GM12892 (cell line): ENCODE results near the gene SFXN4.

ENCODE experiments used
- DNase-seq: peaks from one replicate; pipeline ENCODE4 v3.0.0; 2011; ENCODE audit not compliant: insufficient read length
- FAIRE-seq: peaks from 2 replicates; lab custom pipeline; 2011; peaks lifted over from hg19 to GRCh38; lab: Jason Lieb, UNC
- POLR2A ChIP-seq: IDR thresholded peaks from 2 replicates; pipeline ENCODE4 v1.6.1; 2011; ENCODE audit warnings: low read depth, low read length, control low read depth
- POLR2AphosphoS5 ChIP-seq: IDR thresholded peaks from 2 replicates; pipeline ENCODE4 v1.6.1; 2011; ENCODE audit warnings: low read depth, low read length, control low read depth
- TAF1 ChIP-seq: IDR thresholded peaks from 2 replicates; pipeline ENCODE4 v1.6.1; 2011; ENCODE audit warnings: low read depth, mild to moderate bottlenecking, control low read depth, low read length, borderline replicate concordance

SFXN4 gene

DNA sequence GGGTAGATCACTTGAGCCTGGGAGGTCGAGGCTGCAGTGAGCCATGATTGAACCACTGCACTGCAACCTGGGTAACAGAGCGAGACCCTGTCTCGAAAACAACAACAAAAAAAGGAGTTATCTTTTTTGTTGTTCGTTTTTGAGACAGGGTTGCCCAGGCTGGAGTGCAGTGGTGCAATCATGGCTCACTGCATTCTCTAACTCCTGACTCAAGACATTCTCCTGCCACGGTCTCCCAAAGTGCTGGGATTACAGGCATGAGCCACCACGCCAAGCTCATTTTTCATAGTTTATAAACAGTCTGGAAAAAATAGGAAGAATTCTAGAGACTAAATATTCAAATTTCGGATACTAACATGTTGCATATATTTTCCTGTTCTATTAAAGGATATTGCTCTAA, 29.4 kb downstream of the SFXN4 start:
- FAIRE-seq (no peak), DNase-seq (no peak)
- TF ChIP-seq POLR2AphosphoS5 (no peak), TAF1 (no peak), POLR2A (no peak)

DNA sequence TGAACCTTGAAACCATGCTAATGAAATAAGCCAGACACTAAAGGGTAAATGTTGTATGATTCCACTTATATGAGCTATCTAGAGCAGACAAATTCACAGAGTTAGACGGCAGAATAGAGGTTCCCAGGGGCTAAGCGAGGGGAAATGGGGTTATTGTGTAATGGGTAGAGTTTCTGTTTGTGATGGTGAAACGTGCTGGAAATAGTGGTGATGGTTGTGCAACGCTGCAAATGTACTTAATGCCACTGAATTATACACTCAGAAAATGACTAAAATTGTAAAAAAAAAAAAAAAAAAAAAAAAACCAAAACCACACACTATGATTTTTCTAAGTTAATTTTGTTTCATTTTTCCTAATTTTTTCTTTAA, 30.0 kb downstream of the SFXN4 start:
- DNase-seq (no peak), FAIRE-seq (peak; percentile 38)
- TF ChIP-seq POLR2AphosphoS5 = no peak
- TF ChIP-seq POLR2A = no peak
- no peak for TF ChIP-seq TAF1

- DNase-seq (no peak), FAIRE-seq (peak; percentile 30)
- TF ChIP-seq POLR2A (no peak), POLR2AphosphoS5 (no peak), TAF1 (no peak)
Observed at GRCh38 chr10:119133949-119134348, 31.6 kb downstream of the SFXN4 start.

DNA sequence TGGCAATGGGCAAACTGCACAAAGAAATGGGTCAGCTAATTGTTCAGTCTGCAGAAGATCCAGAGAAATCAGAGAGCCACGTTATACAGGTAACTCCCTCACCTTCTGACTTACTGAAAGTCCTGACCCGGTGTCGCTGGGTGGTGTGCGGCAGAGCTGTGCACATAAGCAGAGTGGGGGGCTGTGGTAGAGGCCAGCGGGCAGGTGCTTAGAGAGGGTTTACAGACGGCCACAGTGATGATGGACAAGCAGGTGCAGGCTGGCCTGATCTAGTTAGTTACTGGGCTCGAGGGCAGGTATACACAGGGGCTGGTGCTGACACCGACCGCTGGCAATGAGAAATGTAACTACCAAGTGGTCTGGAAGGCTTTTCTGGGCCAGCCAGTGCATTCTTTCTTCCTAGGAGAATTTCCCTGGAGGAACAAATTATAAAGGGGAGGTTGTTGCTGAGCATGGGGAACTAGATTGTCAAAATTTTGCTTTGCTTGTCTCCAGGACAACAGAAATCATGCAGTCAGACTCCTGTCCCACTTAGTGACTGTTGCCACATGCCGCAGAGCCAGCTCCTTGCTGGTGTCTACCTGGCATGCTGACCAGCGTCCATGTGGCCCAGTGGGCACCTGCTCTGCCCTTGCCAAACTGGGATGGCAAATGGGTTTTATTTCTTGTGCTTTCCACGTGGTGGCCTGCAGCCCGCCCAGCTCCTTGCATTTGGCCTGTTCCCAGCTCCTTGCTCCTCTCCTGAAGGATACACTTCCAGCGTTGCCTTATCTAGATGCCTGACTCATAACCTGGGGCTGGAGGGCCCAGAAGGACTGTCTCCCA, 32.8 kb downstream of the SFXN4 start:
- DNase-seq (no peak), FAIRE-seq (no peak)
- TF ChIP-seq POLR2A = no peak
- no peak for TF ChIP-seq POLR2AphosphoS5

DNA sequence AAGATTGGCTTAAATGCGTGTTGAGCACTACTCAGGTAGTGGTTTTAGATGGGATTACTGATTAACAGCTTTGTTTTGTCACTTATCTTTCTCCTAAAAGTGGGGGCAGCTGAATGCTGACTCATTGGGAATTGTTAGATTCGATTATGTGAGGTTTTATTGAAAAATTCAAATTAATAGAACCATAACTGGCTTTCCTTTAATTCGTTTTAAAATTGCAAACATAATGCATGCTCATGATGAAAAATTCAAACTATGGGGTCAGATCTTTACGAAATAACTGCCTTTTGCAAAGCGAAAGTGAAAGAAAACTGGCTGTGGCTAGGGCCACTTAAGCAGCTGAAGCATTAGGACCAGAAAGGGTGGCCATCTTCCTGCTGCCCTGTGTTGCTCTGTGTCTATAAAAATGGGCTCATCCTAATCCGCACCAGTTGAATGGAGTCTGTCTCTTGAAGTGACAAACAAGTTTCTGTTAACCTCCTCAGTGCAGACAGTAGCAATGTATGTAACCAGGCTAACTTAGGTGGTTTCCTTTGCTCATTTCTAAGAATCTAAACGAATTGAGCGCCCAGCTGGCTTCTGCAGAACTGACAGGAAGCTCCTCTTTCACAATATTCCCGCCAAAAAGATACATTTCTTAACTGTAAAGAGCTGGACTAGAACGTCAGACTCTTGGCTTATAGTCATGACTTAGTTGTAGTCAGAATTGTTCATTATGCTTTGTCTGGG, 33.8 kb downstream of the SFXN4 start:
- TF ChIP-seq TAF1 (no peak), POLR2AphosphoS5 (peak; percentile 29; the same call in 1 of the 2 replicates), POLR2A (0 out of 2 replicates have a peak, but pooled peaks have one; percentile 38)
- peak; percentile 82 for FAIRE-seq
- no peak for DNase-seq

GRCh38 chr10:119129721-119130120, 35.8 kb downstream of the SFXN4 start:
- DNase-seq (no peak), FAIRE-seq (no peak)
- TF ChIP-seq POLR2A (no peak), POLR2AphosphoS5 (no peak), TAF1 (no peak)

- TF ChIP-seq POLR2AphosphoS5 = no peak
- TF ChIP-seq POLR2A = no peak
- no peak for TF ChIP-seq TAF1
- DNase-seq = no peak
- FAIRE-seq = no peak
Observed at GRCh38 chr10:119125942-119126341, 39.6 kb downstream of the SFXN4 start.

GRCh38 chr10:119120875-119121274, 44.6 kb downstream of the SFXN4 start:
- FAIRE-seq (no peak), DNase-seq (no peak)
- no peak for TF ChIP-seq TAF1
- no peak for TF ChIP-seq POLR2AphosphoS5
- TF ChIP-seq POLR2A = no peak

DNA sequence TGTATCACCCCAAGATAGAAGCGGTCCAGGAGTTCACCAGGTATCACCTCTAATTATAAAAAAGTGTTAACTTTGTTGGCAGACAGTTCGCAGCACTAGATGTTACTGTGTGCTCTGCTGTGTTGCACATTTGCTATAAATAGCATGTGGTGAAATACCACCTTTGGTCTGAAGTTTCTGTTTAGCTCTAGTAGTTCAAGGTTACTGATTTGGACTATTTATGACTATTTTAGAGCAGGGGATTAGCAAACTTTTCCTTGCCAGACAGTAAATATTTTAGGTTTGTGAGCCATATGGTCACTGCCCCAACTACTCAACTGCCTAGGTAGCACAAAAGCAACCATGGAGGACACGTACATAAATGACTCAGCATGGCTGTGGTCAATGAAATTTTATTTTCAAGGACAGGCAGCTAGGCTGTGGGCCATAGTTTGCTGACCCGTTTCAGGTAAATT, 45.1 kb downstream of the SFXN4 start:
- FAIRE-seq (peak; percentile 95), DNase-seq (no peak)
- TF ChIP-seq POLR2AphosphoS5 (no peak), POLR2A (no peak), TAF1 (no peak)

DNA sequence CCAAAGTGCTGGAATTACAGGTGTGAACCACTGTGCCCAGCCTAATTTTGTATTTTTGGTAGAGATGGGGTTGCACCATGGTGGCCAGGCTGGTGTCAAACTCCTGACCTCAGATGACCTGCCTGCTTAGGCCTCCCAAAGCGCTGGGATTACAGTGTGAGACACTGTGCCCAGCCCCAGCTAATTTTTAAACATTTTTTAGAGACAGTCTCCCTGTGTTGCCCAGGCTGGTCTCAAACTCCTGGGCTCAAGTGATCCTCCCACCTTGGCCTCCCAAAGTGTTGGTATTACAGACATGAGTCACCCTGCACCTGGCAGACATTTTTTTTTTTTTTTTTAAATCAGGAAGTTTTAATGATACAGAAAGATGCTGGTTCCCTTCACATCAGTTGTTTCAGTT, 46.1 kb downstream of the SFXN4 start:
- TF ChIP-seq POLR2AphosphoS5 = no peak
- TF ChIP-seq TAF1 = no peak
- TF ChIP-seq POLR2A = no peak
- peak; percentile 65 for FAIRE-seq

GRCh38 chr10:119118231-119118630, 47.3 kb downstream of the SFXN4 start:
- TF ChIP-seq POLR2AphosphoS5 (no peak), POLR2A (no peak), TAF1 (no peak)
- no peak for FAIRE-seq
- no peak for DNase-seq

More for the DNA sequence above, 46.1 kb downstream of the SFXN4 start:
- DNase-seq = no peak
